Osteoblast (primary cell): ENCODE measurements around the gene CD33. TPM values are rescaled to one million over a fixed set of nuclear protein-coding genes. Genes with fewer than 3 reads are reported as not detected.
A peak's percentile ranks its signal among the peaks of the same experiment; 100 is the strongest.

ENCODE experiments used
- DNase-seq: peaks from one replicate; pipeline ENCODE4 v3.0.0; 2011; ENCODE audit warnings: low spot score, mixed read lengths; ENCODE audit not compliant: insufficient read length; ENCODE audit errors: missing footprints
- H2AFZ ChIP-seq: 2 replicates; pipeline ENCODE4 v1.6.0; 2011; ENCODE audit warnings: mild to moderate bottlenecking, low read length
- H3K27ac ChIP-seq: 2 replicates; pipeline ENCODE4 v1.5.1; 2011; ENCODE audit warnings: mild to moderate bottlenecking, low read depth, low read length, moderate library complexity
- H3K27me3 ChIP-seq: 2 replicates; pipeline ENCODE4 v1.6.0; 2012; ENCODE audit warnings: mild to moderate bottlenecking, control low read depth, inconsistent platforms, low read length, moderate library complexity; ENCODE audit not compliant: insufficient read depth
- H3K36me3 ChIP-seq: 2 replicates; pipeline ENCODE4 v1.5.1; 2011; ENCODE audit warnings: mild to moderate bottlenecking, low read length, control low read depth, moderate library complexity; ENCODE audit not compliant: insufficient read depth
- H3K4me1 ChIP-seq: 2 replicates; pipeline ENCODE4 v1.5.1; 2011; ENCODE audit warnings: mild to moderate bottlenecking, low read length, control low read depth, moderate library complexity; ENCODE audit not compliant: insufficient read depth
- H3K4me2 ChIP-seq: 2 replicates; pipeline ENCODE4 v1.6.0; 2011; ENCODE audit warnings: mild to moderate bottlenecking, low read length; ENCODE audit not compliant: insufficient read depth
- H3K4me3 ChIP-seq: fragments of 200-600 bp; sonication (generic); 3 replicates; pipeline ENCODE4 v1.5.1; 2012; ENCODE audit warnings: mild to moderate bottlenecking, low read length, inconsistent platforms; ENCODE audit not compliant: insufficient read depth
- H3K79me2 ChIP-seq: 2 replicates; pipeline ENCODE4 v1.6.0; 2012; ENCODE audit warnings: mild to moderate bottlenecking, low read length, control low read depth, inconsistent platforms; ENCODE audit not compliant: insufficient read depth
- H3K9me3 ChIP-seq: 2 replicates; pipeline ENCODE4 v1.5.1; 2011; ENCODE audit warnings: low read depth, low read length, control low read depth
- H4K20me1 ChIP-seq: 2 replicates; pipeline ENCODE4 v1.6.0; 2012; ENCODE audit warnings: mild to moderate bottlenecking, low read length, control low read depth; ENCODE audit not compliant: insufficient read depth
- total RNA-seq: library from RNA; depleted of rRNA; stranded (reverse); fragments of >200 nt; gene quantifications from 2 replicates; pipeline ENCODE4 v1.2.3, GENCODE V29; 2012
- TF ChIP-seq, protein P1 (sequence below): IDR thresholded peaks from 2 replicates; pipeline ENCODE4 v1.5.1; 2011; ENCODE audit warnings: mild to moderate bottlenecking, low read depth, low read length, moderate library complexity; ENCODE audit errors: extremely low read depth

Gene CD33
- total RNA-seq, 1 donor, result not detected

- DNase-seq, result no peak
- Histone ChIP-seq H4K20me1 (no peaks in the 10 kb centered on the region), H3K4me3 (no peak overlapping the region), H3K4me2 (no peak overlapping the region), H3K36me3 (no peaks in the 10 kb centered on the region), H2AFZ (no peak overlapping the region), H3K27me3 (no peaks in the 10 kb centered on the region), H3K4me1 (no peaks in the 10 kb centered on the region), H3K27ac (no peak overlapping the region), H3K9me3 (no peaks in the 10 kb centered on the region), H3K79me2 (no peaks in the 10 kb centered on the region)
- TF ChIP-seq, protein P1, sequence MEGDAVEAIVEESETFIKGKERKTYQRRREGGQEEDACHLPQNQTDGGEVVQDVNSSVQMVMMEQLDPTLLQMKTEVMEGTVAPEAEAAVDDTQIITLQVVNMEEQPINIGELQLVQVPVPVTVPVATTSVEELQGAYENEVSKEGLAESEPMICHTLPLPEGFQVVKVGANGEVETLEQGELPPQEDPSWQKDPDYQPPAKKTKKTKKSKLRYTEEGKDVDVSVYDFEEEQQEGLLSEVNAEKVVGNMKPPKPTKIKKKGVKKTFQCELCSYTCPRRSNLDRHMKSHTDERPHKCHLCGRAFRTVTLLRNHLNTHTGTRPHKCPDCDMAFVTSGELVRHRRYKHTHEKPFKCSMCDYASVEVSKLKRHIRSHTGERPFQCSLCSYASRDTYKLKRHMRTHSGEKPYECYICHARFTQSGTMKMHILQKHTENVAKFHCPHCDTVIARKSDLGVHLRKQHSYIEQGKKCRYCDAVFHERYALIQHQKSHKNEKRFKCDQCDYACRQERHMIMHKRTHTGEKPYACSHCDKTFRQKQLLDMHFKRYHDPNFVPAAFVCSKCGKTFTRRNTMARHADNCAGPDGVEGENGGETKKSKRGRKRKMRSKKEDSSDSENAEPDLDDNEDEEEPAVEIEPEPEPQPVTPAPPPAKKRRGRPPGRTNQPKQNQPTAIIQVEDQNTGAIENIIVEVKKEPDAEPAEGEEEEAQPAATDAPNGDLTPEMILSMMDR, result no peak
Measured at GRCh38 chr19:51263808-51264207, 38.9 kb downstream of the CD33 start.

- no peak overlapping the region for H2AFZ ChIP-seq
- no peaks in the 10 kb centered on the region for H3K27me3 ChIP-seq
- no peak overlapping the region for H3K4me2 ChIP-seq
- TF ChIP-seq, protein P1, result no peak
- H3K4me3 ChIP-seq, result no peak overlapping the region
- H3K36me3 ChIP-seq, result no peaks in the 10 kb centered on the region
- no peaks in the 10 kb centered on the region for H3K79me2 ChIP-seq
- peak; percentile 14 for DNase-seq
- H3K9me3 ChIP-seq, result no peaks in the 10 kb centered on the region
- H4K20me1 ChIP-seq, result no peaks in the 10 kb centered on the region
- H3K4me1 ChIP-seq, result no peaks in the 10 kb centered on the region
- no peak overlapping the region for H3K27ac ChIP-seq
Measured at GRCh38 chr19:51271067-51271466, 46.2 kb downstream of the CD33 start.

DNA sequence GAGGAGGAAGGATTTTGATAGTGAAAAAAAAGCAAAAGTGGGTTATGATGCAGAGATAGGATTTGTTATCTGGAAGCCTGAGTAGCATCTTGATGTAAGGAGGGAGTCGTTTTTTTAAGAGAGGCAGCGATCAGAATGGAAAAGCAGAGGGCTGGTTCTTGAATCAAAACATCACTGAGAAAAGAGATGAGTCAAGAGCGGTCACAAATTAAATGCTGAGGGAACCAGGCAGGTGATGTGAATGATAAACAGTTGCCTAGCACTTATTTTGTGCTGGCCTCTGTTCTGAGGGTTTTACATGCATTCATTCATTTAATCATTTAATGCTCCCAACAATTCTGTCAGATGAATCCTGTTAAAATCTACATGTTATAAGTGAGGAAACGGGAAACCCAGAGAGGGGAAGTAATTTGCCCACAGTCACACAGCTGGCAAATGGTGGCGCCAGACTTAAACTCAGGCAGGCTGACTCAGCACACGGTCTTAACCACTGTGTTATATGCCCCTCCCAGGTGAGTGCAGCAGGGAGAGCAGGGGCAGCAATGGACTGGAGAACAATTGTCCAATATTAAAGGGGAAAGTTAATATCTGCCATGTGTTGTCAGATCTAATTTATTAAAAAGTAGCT is 47.4 kb downstream of the CD33 start:
- no peaks in the 10 kb centered on the region for H3K9me3 ChIP-seq
- H3K79me2 ChIP-seq, result no peaks in the 10 kb centered on the region
- no peak overlapping the region for H3K4me3 ChIP-seq
- no peaks in the 10 kb centered on the region for H3K4me1 ChIP-seq
- no peaks in the 10 kb centered on the region for H4K20me1 ChIP-seq
- TF ChIP-seq, protein P1, result no peak
- H3K27ac ChIP-seq, result no peak overlapping the region
- H3K4me2 ChIP-seq, result no peak overlapping the region
- DNase-seq, result peak; percentile 41
- no peaks in the 10 kb centered on the region for H3K27me3 ChIP-seq
- H2AFZ ChIP-seq, result no peak overlapping the region
- no peaks in the 10 kb centered on the region for H3K36me3 ChIP-seq

GRCh38 chr19:51274049-51274770 is 49.3 kb downstream of the CD33 start:
- H3K36me3 ChIP-seq, result no peaks in the 10 kb centered on the region
- H3K79me2 ChIP-seq, result no peaks in the 10 kb centered on the region
- H3K4me3 ChIP-seq, result no peak overlapping the region
- H3K27ac ChIP-seq, result no peak overlapping the region
- TF ChIP-seq, protein P1, result no peak
- no peaks in the 10 kb centered on the region for H3K4me1 ChIP-seq
- DNase-seq, result peak; percentile 74
- H3K4me2 ChIP-seq, result no peak overlapping the region
- no peaks in the 10 kb centered on the region for H4K20me1 ChIP-seq
- H2AFZ ChIP-seq, result no peak overlapping the region
- no peaks in the 10 kb centered on the region for H3K27me3 ChIP-seq
- no peaks in the 10 kb centered on the region for H3K9me3 ChIP-seq
